WERI-Rb-1 (cell line): ENCODE results near the gene PSMA3.

Source experiments
- DNase-seq: peaks from one replicate; pipeline ENCODE4 v3.0.0-alpha.2; 2020
- H3K27ac ChIP-seq: fragments of 250-450 bp; sonication (Bioruptor Pico); 2 replicates; pipeline ENCODE4 v1.5.1; 2020; ENCODE audit warnings: mild to moderate bottlenecking, moderate library complexity
- H3K27me3 ChIP-seq: fragments of 250-450 bp; sonication (Bioruptor Pico); 2 replicates; pipeline ENCODE4 v1.5.1; 2021; ENCODE audit warnings: mild to moderate bottlenecking, low read depth, moderate library complexity; ENCODE audit not compliant: insufficient read depth, severe bottlenecking
- H3K36me3 ChIP-seq: fragments of 250-450 bp; sonication (Bioruptor Pico); 2 replicates; pipeline ENCODE4 v1.5.1; 2020; ENCODE audit warnings: mild to moderate bottlenecking, moderate library complexity
- H3K4me3 ChIP-seq: 2 replicates; pipeline ENCODE4 v1.5.1; 2011; ENCODE audit warnings: low read depth, mild to moderate bottlenecking, control low read depth, low read length
- H3K9me3 ChIP-seq: fragments of 250-450 bp; sonication (Bioruptor Pico); 2 replicates; pipeline ENCODE4 v1.5.1; 2021; ENCODE audit warnings: mild to moderate bottlenecking, moderate library complexity; ENCODE audit not compliant: severe bottlenecking
- TF ChIP-seq, protein P1 (sequence below): IDR thresholded peaks from 2 replicates; pipeline ENCODE4 v1.5.1; 2011; ENCODE audit warnings: low read depth, mild to moderate bottlenecking, control low read depth, inconsistent platforms, low read length

PSMA3 gene

DNA sequence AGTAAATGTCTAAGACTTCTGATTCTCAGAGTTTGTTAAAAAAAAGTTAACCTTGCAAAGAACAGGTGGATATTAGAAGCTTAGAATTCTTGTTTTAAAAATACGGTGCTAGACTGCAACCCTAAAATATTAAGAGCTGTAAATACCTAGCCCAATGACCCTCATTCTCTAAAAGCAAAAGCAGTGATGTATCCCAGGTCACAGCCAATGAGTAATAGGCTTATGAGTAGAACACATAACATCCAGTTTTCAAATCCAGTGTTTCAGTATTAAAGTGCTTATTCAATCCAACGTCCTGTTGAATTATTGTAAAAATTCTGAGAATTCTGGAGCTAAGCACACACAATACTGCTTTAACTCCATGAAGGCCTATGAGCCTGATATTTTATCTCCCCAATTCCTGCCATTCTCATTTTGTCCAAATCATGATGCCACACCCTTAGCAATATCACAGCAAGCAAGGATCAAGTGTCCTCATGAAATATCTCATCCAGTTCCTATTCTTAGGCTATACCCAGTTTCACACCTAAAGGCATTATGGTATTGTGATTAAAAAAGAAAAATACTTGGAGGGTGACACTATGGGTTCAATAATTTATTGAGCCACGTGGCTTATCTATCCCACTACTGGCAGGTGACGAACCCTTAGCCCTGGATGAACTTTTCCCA lies 38.4 kb downstream of the PSMA3 start:
- TF ChIP-seq, protein P1, sequence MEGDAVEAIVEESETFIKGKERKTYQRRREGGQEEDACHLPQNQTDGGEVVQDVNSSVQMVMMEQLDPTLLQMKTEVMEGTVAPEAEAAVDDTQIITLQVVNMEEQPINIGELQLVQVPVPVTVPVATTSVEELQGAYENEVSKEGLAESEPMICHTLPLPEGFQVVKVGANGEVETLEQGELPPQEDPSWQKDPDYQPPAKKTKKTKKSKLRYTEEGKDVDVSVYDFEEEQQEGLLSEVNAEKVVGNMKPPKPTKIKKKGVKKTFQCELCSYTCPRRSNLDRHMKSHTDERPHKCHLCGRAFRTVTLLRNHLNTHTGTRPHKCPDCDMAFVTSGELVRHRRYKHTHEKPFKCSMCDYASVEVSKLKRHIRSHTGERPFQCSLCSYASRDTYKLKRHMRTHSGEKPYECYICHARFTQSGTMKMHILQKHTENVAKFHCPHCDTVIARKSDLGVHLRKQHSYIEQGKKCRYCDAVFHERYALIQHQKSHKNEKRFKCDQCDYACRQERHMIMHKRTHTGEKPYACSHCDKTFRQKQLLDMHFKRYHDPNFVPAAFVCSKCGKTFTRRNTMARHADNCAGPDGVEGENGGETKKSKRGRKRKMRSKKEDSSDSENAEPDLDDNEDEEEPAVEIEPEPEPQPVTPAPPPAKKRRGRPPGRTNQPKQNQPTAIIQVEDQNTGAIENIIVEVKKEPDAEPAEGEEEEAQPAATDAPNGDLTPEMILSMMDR, result no peak
- Histone ChIP-seq H3K4me3 (no peak overlapping the region), H3K27ac (no peak overlapping the region), H3K27me3 (no peaks in the 10 kb centered on the region), H3K9me3 (no peaks in the 10 kb centered on the region), H3K36me3 (peaks cover 77% of the 10 kb centered on the region)
- no peak for DNase-seq

GRCh38 chr14:58283730-58284129 lies 39.1 kb downstream of the PSMA3 start:
- Histone ChIP-seq H3K27ac (no peak overlapping the region), H3K9me3 (no peaks in the 10 kb centered on the region), H3K27me3 (no peaks in the 10 kb centered on the region), H3K4me3 (no peak overlapping the region), H3K36me3 (peaks cover 78% of the 10 kb centered on the region)
- DNase-seq, result no peak
- TF ChIP-seq, protein P1, result no peak

DNA sequence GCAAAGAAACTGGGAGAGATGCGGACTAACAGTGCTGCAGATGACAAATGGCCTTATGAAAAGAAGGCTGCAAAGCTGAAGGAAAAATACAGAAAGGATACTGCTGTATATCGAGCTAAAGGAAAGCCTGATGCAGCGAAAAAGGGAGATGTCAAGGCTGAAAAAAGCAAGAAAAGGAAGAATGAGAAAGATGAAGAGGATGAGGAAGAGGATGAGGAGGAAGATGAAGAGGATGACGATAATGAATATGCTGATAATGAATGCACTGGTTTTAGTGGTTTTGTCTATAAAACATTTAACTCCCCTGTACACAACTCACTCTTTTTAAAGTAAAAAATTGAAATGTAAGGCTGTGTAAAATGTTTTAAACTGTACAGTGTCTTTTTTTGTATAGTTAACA lies 40.5 kb downstream of the PSMA3 start:
- Histone ChIP-seq H3K36me3 (peaks cover 77% of the 10 kb centered on the region), H3K27me3 (no peaks in the 10 kb centered on the region), H3K4me3 (no peak overlapping the region), H3K9me3 (no peaks in the 10 kb centered on the region), H3K27ac (no peak overlapping the region)
- DNase-seq, result no peak
- TF ChIP-seq, protein P1, result no peak

- Histone ChIP-seq H3K27me3 (no peaks in the 10 kb centered on the region), H3K4me3 (no peak overlapping the region), H3K27ac (no peak overlapping the region; the same call in 1 of the 2 replicates), H3K9me3 (no peaks in the 10 kb centered on the region), H3K36me3 (peaks cover 85% of the 10 kb centered on the region)
- no peak for DNase-seq
- TF ChIP-seq, protein P1, result no peak
Observed at GRCh38 chr14:58287607-58288042, 43.0 kb downstream of the PSMA3 start.

GRCh38 chr14:58288106-58288792 lies 43.6 kb downstream of the PSMA3 start:
- DNase-seq, result no peak
- H3K27ac ChIP-seq, result no peak overlapping the region; the same call in 1 of the 2 replicates
- H3K27me3 ChIP-seq, result no peaks in the 10 kb centered on the region
- peaks cover 84% of the 10 kb centered on the region for H3K36me3 ChIP-seq
- H3K9me3 ChIP-seq, result no peaks in the 10 kb centered on the region
- no peak overlapping the region for H3K4me3 ChIP-seq
- TF ChIP-seq, protein P1, result no peak
